GM12878 (cell line): ENCODE results near the gene IRF8. TPM values are rescaled to one million over a fixed set of nuclear protein-coding genes. Genes with fewer than 3 reads are reported as not detected.
"Not testable (repeated sequence)": the region's sequence is repeated elsewhere in the genome, so short reads cannot be mapped to it uniquely, and the experiment has no call there.

ENCODE experiments used
- ATAC-seq: fragments of 200-7000 bp; cut with Tn5 transposase; 3 replicates; pipeline ENCODE4 v1.9.1; 2020; ENCODE audit warnings: mild to moderate bottlenecking, moderate library complexity
- BruUV-seq: library from RNA; stranded (reverse); fragments of 400-500 nt; replicated peaks from 2 replicates; lab custom pipeline; 2021; lab: Mats Ljungman, UMichigan
- CTCF ChIA-PET: fragments of 300-600 bp; sonication (Branson Sonifier 250); formaldehyde crosslinking; extraction: SDS; loops from one replicate; lab custom pipeline; 2021; ENCODE audit warnings: inconsistent platforms; lab: Yijun Ruan, JAX
- POLR2A ChIA-PET: fragments of 350-600 bp; formaldehyde crosslinking; extraction: SDS; loops from one replicate; lab custom pipeline; 2021; ENCODE audit warnings: inconsistent platforms; lab: Charles Lee
- RAD21 ChIA-PET: fragments of 300-600 bp; sonication (Branson Sonifier 250); formaldehyde crosslinking; loops from one replicate; lab custom pipeline; 2023; ENCODE audit warnings: antibody characterized with exemption; ENCODE audit not compliant: unreplicated experiment; lab: Charles Lee
- SMC1A ChIA-PET: fragments of 300-600 bp; sonication (Branson Sonifier 250); formaldehyde crosslinking; loops from one replicate; lab custom pipeline; 2023; ENCODE audit not compliant: unreplicated experiment, uncharacterized antibody; lab: Charles Lee
- DNase-seq: peaks from one replicate; pipeline ENCODE4 v3.0.0-alpha.2; 2011; ENCODE audit warnings: low read depth, low spot score
- FAIRE-seq: peaks from 3 replicates; lab custom pipeline; 2011; peaks lifted over from hg19 to GRCh38; lab: Jason Lieb, UNC
- H2AFZ ChIP-seq: 2 replicates; pipeline ENCODE4 v1.6.0; 2011; ENCODE audit warnings: low read depth, low read length, control low read depth; ENCODE audit not compliant: control insufficient read depth
- H3K27ac ChIP-seq: 2 replicates; pipeline ENCODE4 v1.5.1; 2011; ENCODE audit warnings: control low read depth; ENCODE audit not compliant: control insufficient read depth, insufficient read depth
- H3K27me3 ChIP-seq, 2 experiments: replicated peaks in 1 of 2; 2 replicates each; pipeline versions ENCODE4 v1.6.0 to v1.6.1; 2011; ENCODE audit warnings: low read length in 1 of 2; ENCODE audit not compliant: control insufficient read depth in 2 of 2, insufficient read depth in 2 of 2
- H3K36me3 ChIP-seq, 2 experiments: 2 replicates each; pipeline ENCODE4 v1.5.1; 2011; ENCODE audit warnings: low read length in 1 of 2; ENCODE audit not compliant: control insufficient read depth in 2 of 2, insufficient read depth in 2 of 2
- H3K4me1 ChIP-seq: 2 replicates; pipeline ENCODE4 v1.6.1; 2011; ENCODE audit warnings: mild to moderate bottlenecking, low read length, moderate library complexity, mixed read lengths; ENCODE audit not compliant: control insufficient read depth, insufficient read depth
- H3K4me2 ChIP-seq: 2 replicates; pipeline ENCODE4 v1.6.0; 2011; ENCODE audit warnings: control low read depth; ENCODE audit not compliant: control insufficient read depth, insufficient read depth
- H3K4me3 ChIP-seq: fragments of 200-600 bp; sonication (generic); 2 replicates; pipeline ENCODE4 v1.5.1; 2016
- H3K79me2 ChIP-seq: 2 replicates; pipeline ENCODE4 v1.6.0; 2011; ENCODE audit warnings: low read length; ENCODE audit not compliant: control insufficient read depth, insufficient read depth
- H3K9ac ChIP-seq: 2 replicates; pipeline ENCODE4 v1.8.0; 2011; ENCODE audit warnings: low read length, control low read depth, mixed read lengths; ENCODE audit not compliant: control insufficient read depth, insufficient read depth
- H3K9me3 ChIP-seq: replicated peaks from 3 replicates; pipeline ENCODE4 v1.5.1; 2011; ENCODE audit warnings: mild to moderate bottlenecking, low read length; ENCODE audit not compliant: control insufficient read depth, insufficient read depth
- H4K20me1 ChIP-seq: 2 replicates; pipeline ENCODE4 v1.6.0; 2011; ENCODE audit not compliant: control insufficient read depth, insufficient read depth
- ATF2 ChIP-seq: IDR thresholded peaks from 2 replicates; pipeline ENCODE4 v1.6.1; 2012; ENCODE audit warnings: low read length, inconsistent platforms
- BACH1 ChIP-seq: fragments of 450-650 bp; IDR thresholded peaks from 2 replicates; pipeline ENCODE4 v1.6.1; 2017; ENCODE audit warnings: mild to moderate bottlenecking, borderline replicate concordance
- EP300 ChIP-seq, 2 experiments: fragments of 150-350 bp in 1 of 2; IDR thresholded peaks; 2 replicates each; pipeline ENCODE4 v1.6.1; 2011 to 2012; ENCODE audit warnings: low read depth in 2 of 2, low read length in 2 of 2, borderline replicate concordance in 1 of 2, improper control_type of control experiment in 1 of 2, inconsistent platforms in 1 of 2; ENCODE audit not compliant: control insufficient read depth in 1 of 2
- ETV6 ChIP-seq, 2 experiments: fragments of 450-650 bp in 1 of 2; IDR thresholded peaks in 1 of 2; conservative IDR thresholded peaks in 1 of 2; 2 replicates each; pipeline ENCODE4 v1.6.1; 2014; ENCODE audit warnings: antibody characterized with exemption in 1 of 2, borderline replicate concordance in 1 of 2, low read depth in 1 of 2, mild to moderate bottlenecking in 1 of 2, moderate library complexity in 1 of 2
- HDGF ChIP-seq: fragments of 450-650 bp; IDR thresholded peaks from 2 replicates; pipeline ENCODE4 v1.6.1; 2016; ENCODE audit warnings: antibody characterized with exemption
- IRF5 ChIP-seq: fragments of 450-650 bp; IDR thresholded peaks from 2 replicates; pipeline ENCODE4 v1.6.1; 2017; ENCODE audit warnings: borderline replicate concordance
- POLR2A ChIP-seq: IDR thresholded peaks from 2 replicates; pipeline ENCODE4 v1.6.1; 2011; ENCODE audit warnings: low read depth, mild to moderate bottlenecking, low read length
- SPI1 ChIP-seq: IDR thresholded peaks from 2 replicates; pipeline ENCODE4 v1.6.1; 2011; ENCODE audit warnings: low read depth, mild to moderate bottlenecking, low read length, moderate library complexity, borderline replicate concordance; ENCODE audit not compliant: insufficient read depth
- TCF12 ChIP-seq: IDR thresholded peaks from 2 replicates; pipeline ENCODE4 v1.6.1; 2011; ENCODE audit warnings: low read depth, mild to moderate bottlenecking, low read length
- TCF3 ChIP-seq: IDR thresholded peaks from 2 replicates; pipeline ENCODE4 v1.6.1; 2012; ENCODE audit warnings: low read depth, mild to moderate bottlenecking, low read length, borderline replicate concordance; ENCODE audit not compliant: insufficient read depth
- ZNF24 ChIP-seq: fragments of 450-650 bp; IDR thresholded peaks from 2 replicates; pipeline ENCODE4 v1.6.1; 2017; ENCODE audit warnings: antibody characterized with exemption, mild to moderate bottlenecking
- WGBS: methylation state at CpG from one replicate; pipeline ENCODE4 v1.1.6; 2016; ENCODE audit warnings: low lambda C conversion rate; ENCODE audit not compliant: insufficient replicate concordance, insufficient coverage; ENCODE audit errors: missing lambda C conversion rate; 5-methylcytosine and 5-hydroxymethylcytosine counted together
- in situ Hi-C: fragments of 300-500 bp; cut with MboI; formaldehyde crosslinking; loops from 9 replicates; pipeline ENCODE4 v1.14.3; 2018; ENCODE audit warnings: mixed read lengths
- intact Hi-C: fragments of 100-400 bp; cut with micrococcal nuclease; formaldehyde crosslinking; loops from one replicate; pipeline ENCODE4 v1.14.2; 2022; ENCODE audit not compliant: unreplicated experiment
- polyA plus RNA-seq, 11 experiments: library from polyadenylated mRNA; depleted of rRNA in 4 of 11; unstranded in 6 of 11; stranded (reverse) in 5 of 11; fragments of >200 nt; fragmentation: Nextera tagmentation in 4 of 11; fragmentation: Illumina TruSeq in 1 of 11; extraction: Ambion mirVana in 4 of 11; extraction: Trizol in 1 of 11; gene quantifications; 1 replicate in 1 of 11; 2 replicates in 10 of 11; pipeline versions ENCODE4 v1.2.1 to v1.2.3, GENCODE V29; 2011 to 2016; ENCODE audit warnings: inconsistent platforms in 2 of 11, missing spikeins in 2 of 11, low read depth in 1 of 11
- total RNA-seq, 4 experiments: library from RNA; depleted of rRNA in 3 of 4; stranded (reverse); fragments of >200 nt in 3 of 4; fragmentation: Illumina TruSeq in 1 of 4; extraction: Trizol in 1 of 4; gene quantifications; 2 replicates each; pipeline versions ENCODE4 v1.2.1 to v1.2.3, GENCODE V29; 2013 to 2021

The IRF8 gene
- total and polyA plus RNA-seq, 10 of the 15 experiments (the other 5 are each of a cell fraction or from before 2014, with no cell fraction given), result 17.1 to 237 (median 172) TPM

GRCh38 chr16:85907231-85907630 lies 8.3 kb downstream of the IRF8 start:
- FAIRE-seq, result not testable (repeated sequence)
- peaks cover 73% of the 10 kb centered on the region for H3K4me1 ChIP-seq

GRCh38 chr16:85908444-85908843 lies 9.5 kb downstream of the IRF8 start:
- Histone ChIP-seq H3K36me3 (peaks cover 48 to 55% of the 10 kb centered on the region in 2 experiments), H2AFZ (no peak overlapping the region), H3K9ac (no peak overlapping the region; the same call in 1 of the 2 replicates), H3K27me3 (no peaks in the 10 kb centered on the region), H3K4me1 (peaks cover 83% of the 10 kb centered on the region), H3K27ac (peak overlapping the region; percentile 45), H3K79me2 (peaks cover 89% of the 10 kb centered on the region), H3K4me3 (peak overlapping the region; percentile 41), H4K20me1 (no peaks in the 10 kb centered on the region), H3K4me2 (peak overlapping the region; percentile 98; the same call in 1 of the 2 replicates), H3K9me3 (no peaks in the 10 kb centered on the region; the same call in 2 of the 3 replicates)
- ATAC-seq, result peak; percentile 61
- ChIA-PET CTCF (interaction anchor here (1.1 to 3.9 kb wide), 11 partner anchors 8 to 106 kb away, joined by 3 to 17 read pairs (median 7); no protein-coding TSS in a partner anchor), POLR2A (interaction anchor here (0.8 to 3.3 kb wide), 8 partner anchors 9 to 91 kb away, joined by 3 to 19 read pairs (median 4); partner anchors contain the start of gene IRF8), RAD21 (interaction anchor here (0.8 to 4.4 kb wide), 7 partner anchors 9 to 87 kb away, joined by 3 to 34 read pairs (median 5); partner anchors contain the start of gene IRF8), SMC1A (interaction anchor here (0.8 to 14.8 kb wide), 21 partner anchors 9 to 107 kb away, joined by 3 to 289 read pairs (median 4); partner anchors contain the start of gene IRF8)
- 0% methylated on average over 3 of the region's 3 CpGs for WGBS
- FAIRE-seq, result peak; percentile 71
- DNase-seq, result peak; percentile 59
- in situ Hi-C loops, result loop anchor here (10.0 kb wide), 1 partner anchor 106 kb away; no protein-coding TSS in a partner anchor
- intact Hi-C loops, result no loop called here
- BruUV-seq, result no TSS peak
- peak; percentile 49; the same call in 1 of the 2 replicates for TF ChIP-seq TCF12
- no peak for TF ChIP-seq TCF3
- 0 out of 2 replicates have a peak, but pooled peaks have one; percentile 16 for TF ChIP-seq BACH1
- peak in 1 of 2 experiments; percentile 40; a peak in 1 of 4 replicates for TF ChIP-seq ETV6 (conservative IDR thresholded peaks at IDR 0.05 in 1 of 2, IDR thresholded peaks at IDR 0.05 in 1 of 2; ENCODE audit: borderline replicate concordance in 1 of 2, low read depth in 1 of 2)
- 0 out of 4 replicates have a peak, but pooled peaks of 1 of the 2 experiments have one; percentile 1 for TF ChIP-seq EP300 (IDR thresholded peaks at IDR 0.05; ENCODE audit: borderline replicate concordance in 1 of 2, control insufficient read depth in 1 of 2, low read depth in 2 of 2, low read length in 2 of 2)
- TF ChIP-seq SPI1, result peak; percentile 73; the same call in 1 of the 2 replicates
- TF ChIP-seq IRF5, result no peak
- TF ChIP-seq ATF2, result peak; percentile 50; the same call in 1 of the 2 replicates
- peak; percentile 48 for TF ChIP-seq POLR2A
- TF ChIP-seq ZNF24, result no peak

More at GRCh38 chr16:85907231-85907630, 8.3 kb downstream of the IRF8 start:
- peak overlapping the region; percentile 98 for H3K4me2 ChIP-seq
- DNase-seq, H3K27me3 ChIP-seq, BruUV-seq, H3K9me3 ChIP-seq, ATAC-seq, H3K9ac ChIP-seq, H2AFZ ChIP-seq: not testable (repeated sequence)
- H3K4me3 ChIP-seq, result peak overlapping the region; percentile 69
- SMC1A ChIA-PET, result interaction anchor here (0.8 to 14.8 kb wide), 13 partner anchors 8 to 88 kb away, joined by 3 to 289 read pairs (median 4); partner anchors contain the start of gene IRF8
- POLR2A ChIA-PET, result interaction anchor here (0.7 to 3.3 kb wide), 4 partner anchors 8 to 39 kb away, joined by 3 to 19 read pairs (median 4); partner anchors contain the start of gene IRF8
- peak overlapping the region; percentile 35; the same call in 1 of the 2 replicates for H3K27ac ChIP-seq
- RAD21 ChIA-PET, result interaction anchor here (0.7 to 4.4 kb wide), 6 partner anchors 8 to 86 kb away, joined by 3 to 34 read pairs (median 4); partner anchors contain the start of gene IRF8
- CTCF ChIA-PET, result interaction anchor here (0.8 to 3.9 kb wide), 12 partner anchors 10 to 109 kb away, joined by 3 to 17 read pairs (median 4); no protein-coding TSS in a partner anchor
- WGBS, result 92% methylated on average over 9 of the region's 9 CpGs
- H3K79me2 ChIP-seq, result peaks cover 95% of the 10 kb centered on the region
- in situ Hi-C loops, result loop anchor here (10.0 kb wide), 1 partner anchor 108 kb away; no protein-coding TSS in a partner anchor
- TF ChIP-seq HDGF, result peak; percentile 55; the same call in 1 of the 2 replicates
- TF ChIP-seq, all 136 proteins: peak for 1; not testable (repeated sequence) for 135
- H4K20me1 ChIP-seq, intact Hi-C loops: not testable (repeated sequence)
- H3K36me3 ChIP-seq, result peaks cover 36 to 58% of the 10 kb centered on the region in 2 experiments
